Activated naive CD4-positive, alpha-beta T cell treated with anti-CD3 and anti-CD28 coated beads, Interleukin-2, amount 10 ng/mL, durations not matched to agents 7 days and 5 days (primary cell): ENCODE data around the gene KIF5A.
A peak's percentile ranks its signal among the peaks of the same experiment; 100 is the strongest.
"Not testable (repeated sequence)": the region's sequence is repeated elsewhere in the genome, so short reads cannot be mapped to it uniquely, and the experiment has no call there.

Experiments used
- CTCF ChIA-PET: fragments of 350-600 bp; sonication (Branson Sonifier 250); formaldehyde crosslinking; loops from one replicate; lab custom pipeline; 2021; ENCODE audit warnings: antibody characterized with exemption; lab: Charles Lee
- DNase-seq: peaks from one replicate; pipeline ENCODE4 v3.0.0-alpha.2; 2020
- H3K27ac Mint-ChIP-seq: one replicate; pipeline ENCODE4 v1.8.0; 2021; ENCODE audit warnings: mild to moderate bottlenecking, moderate library complexity, mixed read lengths
- H3K27me3 Mint-ChIP-seq: one replicate; pipeline ENCODE4 v1.8.0; 2021; ENCODE audit warnings: mild to moderate bottlenecking, mixed read lengths
- H3K36me3 Mint-ChIP-seq: one replicate; pipeline ENCODE4 v1.8.0; 2021; ENCODE audit warnings: mixed read lengths
- H3K4me1 Mint-ChIP-seq: one replicate; pipeline ENCODE4 v1.8.0; 2021; ENCODE audit warnings: mixed read lengths
- H3K4me3 Mint-ChIP-seq: one replicate; pipeline ENCODE4 v1.8.0; 2021; ENCODE audit warnings: mild to moderate bottlenecking, moderate library complexity, mixed read lengths
- H3K9me3 Mint-ChIP-seq: one replicate; pipeline ENCODE4 v1.8.0; 2021; ENCODE audit warnings: mixed read lengths

KIF5A gene

DNA sequence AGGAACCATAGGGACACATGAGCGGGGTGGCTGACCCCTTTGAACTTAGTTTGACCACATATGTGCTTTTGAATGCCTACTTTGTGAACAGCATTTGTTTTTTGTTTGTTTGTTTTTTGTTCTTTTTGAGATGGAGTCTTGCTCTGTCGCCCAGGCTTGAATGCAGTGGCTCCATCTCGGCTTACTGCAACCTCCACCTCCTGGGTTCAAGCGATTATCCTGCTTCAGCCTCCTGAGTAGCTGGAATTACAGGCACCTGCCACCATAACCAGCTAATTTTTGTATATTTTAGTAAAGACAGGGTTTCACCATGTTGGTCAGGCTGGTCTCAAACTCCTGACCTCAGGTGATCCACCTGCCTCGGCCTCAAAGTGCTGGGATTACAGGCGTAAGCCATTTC, 68.6 kb downstream of the KIF5A start:
- H3K4me1 Mint-ChIP-seq, result peaks cover 30% of the 10 kb centered on the region
- H3K4me3 Mint-ChIP-seq, H3K9me3 Mint-ChIP-seq, CTCF ChIA-PET, DNase-seq, H3K27ac Mint-ChIP-seq, H3K36me3 Mint-ChIP-seq: not testable (repeated sequence)
- H3K27me3 Mint-ChIP-seq, result peaks cover 100% of the 10 kb centered on the region

DNA sequence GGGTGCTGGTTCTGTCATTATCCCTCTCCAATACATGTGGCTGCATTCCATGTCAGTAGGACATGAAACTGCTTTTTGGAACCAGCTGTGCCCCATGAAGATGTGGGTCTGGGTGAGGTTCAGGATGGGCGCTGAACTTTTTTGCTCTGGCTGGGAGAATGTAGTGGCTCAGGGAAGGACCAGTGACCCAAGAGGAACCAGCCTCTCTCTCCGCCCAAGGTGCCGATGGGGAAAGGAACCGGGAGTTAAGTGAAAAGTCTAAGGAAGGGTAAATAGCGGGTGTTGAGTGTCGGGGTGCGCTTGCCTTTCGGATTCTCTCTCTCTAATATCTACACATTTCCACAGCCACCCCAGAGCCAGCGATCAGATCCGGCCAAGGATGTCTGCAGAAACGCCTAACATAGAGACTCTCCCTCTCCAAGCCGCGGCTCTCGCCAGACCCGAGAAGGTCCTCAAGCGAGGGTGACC, 69.2 kb downstream of the KIF5A start:
- no peak overlapping the region for H3K27ac Mint-ChIP-seq
- peaks cover 30% of the 10 kb centered on the region for H3K4me1 Mint-ChIP-seq
- no peaks in the 10 kb centered on the region for H3K9me3 Mint-ChIP-seq
- H3K4me3 Mint-ChIP-seq, result no peak overlapping the region
- H3K27me3 Mint-ChIP-seq, result peaks cover 100% of the 10 kb centered on the region
- DNase-seq, result no peak
- H3K36me3 Mint-ChIP-seq, result no peaks in the 10 kb centered on the region
- CTCF ChIA-PET, result interaction anchor here (0.5 to 7.3 kb wide), 2 partner anchors 36 to 310 kb away, joined by 3 to 143 read pairs; no protein-coding TSS in a partner anchor

DNA sequence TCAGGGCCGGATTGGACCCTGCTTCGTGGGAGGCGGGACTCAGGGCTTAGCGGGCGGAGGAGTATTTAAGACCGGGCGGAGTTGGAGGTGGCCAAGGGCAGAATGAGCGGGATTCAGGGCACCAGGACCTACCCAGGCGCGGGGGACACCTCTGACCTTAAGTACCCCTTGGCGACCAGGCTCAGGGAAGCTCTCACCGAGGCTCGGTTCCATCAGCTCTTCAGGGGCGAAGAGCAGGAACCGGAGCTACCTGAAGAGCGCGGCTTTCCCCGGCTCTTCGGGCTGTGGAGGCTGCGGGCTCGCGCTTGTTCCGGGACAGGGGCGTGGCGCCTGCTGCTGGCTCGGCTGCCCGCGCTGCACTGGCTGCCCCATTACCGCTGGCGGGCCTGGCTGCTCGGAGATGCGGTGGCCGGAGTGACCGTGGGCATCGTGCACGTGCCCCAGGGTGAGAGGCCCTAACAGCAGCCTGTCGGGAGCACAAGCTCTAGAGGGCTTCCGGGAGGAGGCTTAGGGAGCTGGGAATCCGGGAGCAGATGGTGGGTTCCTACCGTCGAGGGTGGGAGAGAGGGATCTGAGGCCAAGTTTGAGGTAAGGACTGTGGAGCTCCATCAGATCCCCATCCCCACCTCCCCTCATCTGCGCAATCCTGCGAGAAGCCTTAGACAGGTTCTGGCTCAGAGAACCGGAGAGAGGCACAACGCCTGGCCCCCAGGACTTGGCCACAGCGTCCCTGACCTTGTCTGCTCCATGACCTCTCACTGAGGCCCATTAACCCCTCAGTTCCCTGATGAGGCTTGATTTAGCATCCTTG, 69.8 kb downstream of the KIF5A start:
- peak; percentile 42 for DNase-seq
- Mint-ChIP-seq H3K9me3 (no peaks in the 10 kb centered on the region), H3K4me3 (no peak overlapping the region), H3K36me3 (no peaks in the 10 kb centered on the region), H3K27me3 (peaks cover 100% of the 10 kb centered on the region), H3K27ac (no peak overlapping the region), H3K4me1 (peaks cover 30% of the 10 kb centered on the region)
- CTCF ChIA-PET, result interaction anchor here (0.5 to 7.3 kb wide), 7 partner anchors 12 to 311 kb away, joined by 3 to 143 read pairs (median 6); partner anchors contain the start of gene PIP4K2C

DNA sequence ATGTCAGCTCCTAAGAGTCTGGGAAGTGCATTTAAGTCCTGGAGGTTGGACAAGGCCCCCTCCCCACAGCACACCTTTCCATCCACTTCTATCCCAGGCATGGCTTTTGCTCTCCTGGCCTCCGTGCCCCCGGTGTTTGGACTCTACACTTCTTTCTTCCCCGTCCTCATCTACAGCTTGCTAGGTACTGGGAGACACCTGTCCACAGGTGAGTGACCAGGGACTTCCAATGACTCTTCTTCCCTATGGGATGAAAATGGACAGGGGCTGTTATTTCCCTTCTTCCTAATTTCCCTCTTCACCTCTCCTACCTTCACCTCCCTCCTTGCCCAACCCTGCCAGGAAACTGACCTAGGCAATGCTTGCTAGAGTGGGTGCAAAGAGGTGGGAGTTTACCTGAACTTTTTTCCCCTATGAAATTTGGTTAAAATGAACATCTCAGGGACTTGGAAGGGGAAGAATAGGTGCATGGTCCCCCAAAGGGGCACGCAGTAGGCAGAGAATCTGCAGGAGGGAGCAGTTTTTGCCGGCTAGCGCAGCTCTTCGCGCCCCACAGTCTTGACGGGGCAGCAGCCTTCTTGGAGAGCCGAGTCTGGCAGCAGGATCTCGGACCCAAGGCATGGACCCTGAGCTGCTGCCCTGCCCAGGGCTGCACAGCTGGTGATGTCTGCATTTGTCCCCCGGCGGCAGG, 70.5 kb downstream of the KIF5A start:
- Mint-ChIP-seq H3K4me3 (peak overlapping the region; percentile 59), H3K27me3 (peaks cover 100% of the 10 kb centered on the region), H3K27ac (no peak overlapping the region), H3K9me3 (no peaks in the 10 kb centered on the region), H3K4me1 (peaks cover 30% of the 10 kb centered on the region), H3K36me3 (no peaks in the 10 kb centered on the region)
- CTCF ChIA-PET, result interaction anchor here (0.7 to 7.3 kb wide), 13 partner anchors 10 to 162 kb away, joined by 3 to 143 read pairs (median 5); partner anchors contain the start of genes ARHGEF25, B4GALNT1, GLI1 and PIP4K2C
- peak; percentile 16 for DNase-seq

DNA sequence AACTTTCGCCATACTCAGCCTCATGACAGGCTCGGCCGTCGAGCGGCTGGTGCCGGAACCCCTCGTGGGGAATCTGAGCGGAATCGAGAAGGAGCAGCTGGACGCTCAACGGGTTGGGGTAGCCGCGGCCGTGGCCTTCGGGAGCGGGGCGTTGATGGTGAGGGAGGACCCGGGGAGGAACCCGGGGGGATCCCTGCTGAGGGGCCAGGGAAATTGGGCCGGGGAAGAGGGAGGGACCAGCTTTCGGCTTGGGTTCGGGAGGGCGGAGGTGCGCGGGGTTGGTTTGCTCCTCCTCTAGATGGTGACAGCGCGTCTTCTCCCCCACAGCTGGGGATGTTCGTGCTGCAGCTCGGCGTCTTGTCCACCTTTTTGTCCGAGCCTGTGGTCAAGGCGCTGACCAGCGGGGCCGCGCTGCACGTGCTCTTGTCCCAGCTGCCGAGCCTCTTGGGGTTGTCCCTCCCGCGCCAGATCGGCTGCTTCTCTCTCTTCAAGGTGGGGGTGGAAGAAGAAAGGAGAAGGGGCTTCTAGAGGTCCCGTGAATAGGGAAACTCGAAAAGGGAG, 71.2 kb downstream of the KIF5A start:
- Mint-ChIP-seq H3K27ac (peak overlapping the region; percentile 50), H3K27me3 (peaks cover 100% of the 10 kb centered on the region), H3K9me3 (no peaks in the 10 kb centered on the region), H3K4me1 (peaks cover 30% of the 10 kb centered on the region), H3K4me3 (peak overlapping the region; percentile 59), H3K36me3 (no peaks in the 10 kb centered on the region)
- peak; percentile 41 for DNase-seq
- CTCF ChIA-PET, result interaction anchor here (0.7 to 7.3 kb wide), 13 partner anchors 10 to 162 kb away, joined by 3 to 143 read pairs (median 5); partner anchors contain the start of genes ARHGEF25, B4GALNT1, GLI1 and PIP4K2C

DNA sequence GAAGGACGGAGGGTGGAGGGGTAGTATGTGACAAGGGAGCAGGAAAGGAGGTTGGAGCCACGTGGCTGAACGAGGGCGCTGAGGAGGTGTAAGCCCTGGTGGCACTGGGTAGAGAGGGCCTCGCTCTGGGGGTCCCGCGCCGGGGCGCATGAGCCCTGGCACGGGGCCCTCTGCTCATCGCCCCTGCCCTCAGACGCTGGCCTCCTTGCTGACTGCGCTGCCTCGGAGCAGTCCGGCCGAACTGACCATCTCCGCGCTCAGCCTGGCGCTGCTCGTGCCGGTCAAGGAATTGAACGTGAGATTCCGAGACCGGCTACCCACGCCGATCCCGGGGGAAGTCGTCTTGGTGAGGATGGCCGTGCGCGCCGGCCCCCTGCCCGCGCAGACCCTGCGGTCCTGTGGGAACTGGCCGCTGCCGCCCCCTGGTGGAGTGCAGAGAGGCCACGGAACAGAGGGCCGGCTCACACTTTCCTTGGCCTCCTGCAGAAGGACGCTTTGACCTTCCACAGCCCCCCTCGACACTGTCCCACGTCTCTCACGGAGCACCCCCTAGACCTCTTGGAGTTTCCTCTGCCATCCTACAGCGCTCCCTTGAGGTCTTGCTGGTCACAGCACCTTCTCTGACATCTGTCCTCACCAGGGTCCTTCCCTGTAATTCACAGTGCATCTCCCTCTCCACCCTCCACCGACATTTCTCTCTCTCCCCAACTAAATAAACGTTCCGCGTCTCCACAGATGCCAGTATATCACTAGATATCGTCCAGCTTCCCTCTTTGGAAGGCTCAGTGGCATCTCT, 71.9 kb downstream of the KIF5A start:
- no peaks in the 10 kb centered on the region for H3K9me3 Mint-ChIP-seq
- peak; percentile 73 for DNase-seq
- H3K4me1 Mint-ChIP-seq, result peaks cover 30% of the 10 kb centered on the region
- H3K27me3 Mint-ChIP-seq, result peaks cover 100% of the 10 kb centered on the region
- peak overlapping the region; percentile 59 for H3K4me3 Mint-ChIP-seq
- H3K36me3 Mint-ChIP-seq, result no peaks in the 10 kb centered on the region
- peak overlapping the region; percentile 50 for H3K27ac Mint-ChIP-seq
- CTCF ChIA-PET, result interaction anchor here (0.7 to 7.3 kb wide), 17 partner anchors 9 to 166 kb away, joined by 3 to 143 read pairs (median 5); partner anchors contain the start of genes ARHGEF25, GLI1, INHBE and PIP4K2C

DNA sequence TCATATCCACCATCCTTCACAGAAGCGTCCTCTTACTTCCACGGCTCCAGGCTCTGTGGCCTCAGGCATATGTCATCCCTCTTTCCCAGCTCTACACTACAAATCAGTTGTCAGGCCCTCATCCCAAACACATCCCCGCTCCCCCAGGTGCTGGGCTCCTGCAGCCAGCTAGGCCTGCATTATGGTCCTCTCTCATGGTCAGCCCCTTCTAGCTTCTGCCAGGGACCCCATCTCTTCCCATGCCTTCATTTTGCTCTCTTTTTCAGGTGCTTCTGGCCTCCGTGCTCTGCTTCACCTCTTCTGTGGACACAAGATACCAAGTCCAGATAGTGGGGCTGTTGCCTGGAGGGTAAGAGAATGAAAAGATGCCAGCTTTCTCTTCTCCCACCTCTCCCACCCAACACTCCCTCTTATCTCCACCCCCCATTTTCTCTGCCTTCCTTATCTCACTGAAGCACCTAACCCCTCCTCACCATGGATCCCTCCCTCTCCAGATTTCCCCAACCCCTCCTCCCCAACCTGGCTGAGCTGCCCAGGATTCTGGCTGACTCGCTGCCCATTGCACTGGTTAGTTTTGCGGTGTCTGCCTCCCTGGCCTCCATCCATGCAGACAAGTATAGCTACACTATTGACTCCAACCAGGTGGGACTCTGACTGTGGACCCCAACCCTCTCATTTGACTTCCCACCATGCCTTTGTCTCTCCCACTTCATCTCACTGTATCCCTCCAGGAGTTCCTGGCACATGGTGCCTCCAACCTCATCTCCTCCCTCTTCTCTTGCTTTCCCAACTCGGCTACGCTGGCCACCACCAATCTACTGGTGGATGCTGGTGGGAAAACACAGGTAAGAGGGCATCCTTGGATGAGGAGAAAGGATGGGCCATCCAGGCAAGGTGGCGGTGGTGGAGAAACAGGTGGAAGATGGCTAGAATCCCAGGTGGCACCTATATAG, 72.7 kb downstream of the KIF5A start:
- H3K27ac Mint-ChIP-seq, result no peak overlapping the region
- CTCF ChIA-PET, result interaction anchor here (0.7 to 7.3 kb wide), 8 partner anchors 8 to 167 kb away, joined by 3 to 143 read pairs (median 5); partner anchors contain the start of genes GLI1 and INHBE
- H3K4me3 Mint-ChIP-seq, result peak overlapping the region; percentile 59

DNA sequence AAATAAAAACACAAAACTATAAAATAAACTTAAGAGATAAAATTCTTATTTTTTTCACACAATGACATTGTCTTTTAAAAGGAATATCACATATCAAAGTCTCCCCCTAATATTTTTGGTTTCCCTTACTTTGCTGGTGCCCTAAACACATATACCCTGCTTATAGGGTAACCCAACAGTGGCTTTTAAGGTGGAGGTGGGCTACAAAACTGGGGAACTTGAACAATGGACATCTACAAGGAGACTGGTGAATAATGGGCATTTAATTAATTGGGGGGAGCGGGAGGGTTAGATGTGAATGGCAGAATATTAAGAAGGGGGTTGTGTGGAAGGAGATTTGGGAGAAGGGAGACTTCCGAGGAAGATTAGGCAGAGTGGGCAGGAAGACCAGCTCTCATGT, 73.5 kb downstream of the KIF5A start:
- Mint-ChIP-seq H3K4me3 (no peak overlapping the region), H3K9me3 (no peaks in the 10 kb centered on the region), H3K36me3 (no peaks in the 10 kb centered on the region), H3K27ac (no peak overlapping the region), H3K27me3 (peaks cover 100% of the 10 kb centered on the region), H3K4me1 (peaks cover 38% of the 10 kb centered on the region)
- DNase-seq, result no peak
- CTCF ChIA-PET, result interaction anchor here (1.5 to 7.3 kb wide), 2 partner anchors 16 to 41 kb away, joined by 5 to 143 read pairs; no protein-coding TSS in a partner anchor

More for the DNA sequence above, 72.7 kb downstream of the KIF5A start:
- peak; percentile 17 for DNase-seq
- Mint-ChIP-seq H3K9me3 (no peaks in the 10 kb centered on the region), H3K27me3 (peaks cover 100% of the 10 kb centered on the region), H3K36me3 (no peaks in the 10 kb centered on the region), H3K4me1 (peaks cover 33% of the 10 kb centered on the region)

DNA sequence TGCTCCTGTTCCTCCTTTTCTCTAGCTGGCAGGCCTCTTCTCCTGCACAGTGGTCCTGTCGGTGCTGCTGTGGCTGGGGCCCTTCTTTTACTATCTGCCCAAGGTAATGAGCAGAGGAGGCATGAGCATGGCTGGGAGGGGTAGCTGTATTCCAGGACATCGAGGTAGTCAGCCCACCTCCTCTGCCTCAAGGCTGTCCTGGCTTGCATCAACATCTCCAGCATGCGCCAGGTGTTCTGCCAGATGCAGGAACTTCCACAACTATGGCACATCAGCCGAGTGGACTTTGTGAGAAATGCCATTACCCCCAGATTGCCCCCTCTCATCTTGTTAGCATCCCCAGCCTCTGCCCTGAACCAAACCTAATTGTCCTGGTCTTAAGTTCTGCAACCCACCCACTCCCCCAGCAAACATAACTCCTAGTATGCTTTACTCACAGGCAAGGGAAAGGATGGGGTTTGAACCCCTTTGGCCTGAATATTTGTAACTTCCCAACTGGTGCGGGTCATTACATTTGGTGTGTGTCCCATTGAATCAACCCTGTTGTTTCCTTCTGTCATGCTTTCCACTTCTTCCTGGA, 74.1 kb downstream of the KIF5A start:
- peaks cover 100% of the 10 kb centered on the region for H3K27me3 Mint-ChIP-seq
- DNase-seq, result peak; percentile 10
- H3K27ac Mint-ChIP-seq, result no peak overlapping the region
- CTCF ChIA-PET, result interaction anchor here (0.7 to 7.3 kb wide), 3 partner anchors 41 to 171 kb away, joined by 3 to 143 read pairs (median 3); no protein-coding TSS in a partner anchor
- H3K36me3 Mint-ChIP-seq, result no peaks in the 10 kb centered on the region
- H3K4me3 Mint-ChIP-seq, result no peak overlapping the region
- peaks cover 38% of the 10 kb centered on the region for H3K4me1 Mint-ChIP-seq
- H3K9me3 Mint-ChIP-seq, result no peaks in the 10 kb centered on the region

DNA sequence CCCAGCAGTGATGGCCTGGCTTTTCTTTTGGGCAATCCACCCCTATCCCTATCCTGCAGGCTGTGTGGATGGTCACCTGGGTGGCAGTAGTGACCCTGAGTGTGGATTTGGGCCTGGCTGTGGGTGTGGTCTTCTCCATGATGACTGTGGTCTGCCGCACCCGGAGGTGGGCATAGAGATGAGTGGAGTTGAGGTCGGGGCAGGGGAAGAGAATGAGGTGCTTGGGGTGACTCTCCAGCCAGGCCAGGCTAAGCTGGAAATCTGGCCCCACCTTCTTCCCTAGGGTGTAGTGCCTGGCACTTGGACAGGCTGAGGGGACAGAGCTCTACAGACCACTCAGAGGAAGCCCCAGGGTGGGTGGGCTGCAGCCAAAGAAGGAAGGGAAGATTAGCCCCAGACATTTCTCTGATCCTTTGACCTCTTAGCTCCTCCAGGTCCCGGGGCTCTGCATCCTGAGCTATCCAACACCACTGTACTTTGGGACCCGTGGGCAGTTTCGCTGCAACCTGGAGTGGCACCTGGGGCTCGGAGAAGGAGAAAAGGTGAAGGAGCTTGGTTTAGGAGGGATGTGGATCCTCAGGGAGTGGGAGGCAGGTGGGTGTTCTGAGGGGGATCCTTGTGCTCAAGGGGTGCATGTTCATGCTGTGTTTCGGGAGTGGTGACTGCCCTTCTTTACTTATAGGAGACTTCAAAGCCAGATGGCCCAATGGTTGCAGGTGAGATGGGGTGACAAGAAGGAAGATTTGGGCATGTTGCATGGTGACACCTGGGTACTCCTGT, 74.8 kb downstream of the KIF5A start:
- Mint-ChIP-seq H3K36me3 (no peaks in the 10 kb centered on the region), H3K27ac (no peak overlapping the region), H3K4me3 (no peak overlapping the region), H3K27me3 (peaks cover 100% of the 10 kb centered on the region), H3K9me3 (no peaks in the 10 kb centered on the region), H3K4me1 (peaks cover 34% of the 10 kb centered on the region)
- CTCF ChIA-PET, result interaction anchor here (0.7 to 7.3 kb wide), 3 partner anchors 42 to 171 kb away, joined by 3 to 143 read pairs (median 3); no protein-coding TSS in a partner anchor
- peak; percentile 16 for DNase-seq

DNA sequence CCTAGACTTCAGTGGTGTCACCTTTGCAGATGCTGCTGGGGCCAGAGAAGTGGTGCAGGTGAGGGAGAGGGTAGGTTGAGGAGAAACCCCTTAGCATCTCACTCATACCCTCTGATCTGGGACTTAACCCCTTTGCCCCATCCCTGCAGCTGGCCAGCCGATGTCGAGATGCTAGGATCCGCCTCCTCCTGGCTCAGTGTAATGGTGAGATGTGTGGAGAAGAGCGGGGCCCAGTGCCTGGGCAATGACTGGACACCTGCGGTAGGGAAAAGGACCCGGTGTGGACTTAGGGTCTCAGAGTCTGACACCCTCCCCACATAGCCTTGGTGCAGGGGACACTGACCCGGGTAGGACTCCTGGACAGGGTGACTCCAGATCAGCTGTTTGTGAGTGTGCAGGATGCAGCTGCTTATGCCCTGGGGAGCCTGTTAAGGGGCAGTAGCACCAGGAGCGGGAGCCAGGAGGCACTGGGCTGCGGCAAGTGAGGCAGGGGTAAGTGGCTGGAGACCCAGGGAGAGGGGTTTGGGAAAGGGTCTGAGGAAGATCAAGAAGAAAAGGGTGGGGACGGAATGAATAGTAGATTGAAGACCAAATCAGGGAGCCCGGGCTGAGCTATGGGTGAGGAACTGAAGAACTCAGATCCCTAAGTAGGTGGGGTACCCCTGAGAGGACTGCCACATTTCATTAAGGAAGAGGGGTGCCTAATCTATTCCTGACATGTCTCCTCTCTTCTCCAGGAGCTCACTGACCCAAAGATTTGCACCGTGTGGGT, 75.6 kb downstream of the KIF5A start:
- Mint-ChIP-seq H3K27ac (no peak overlapping the region), H3K27me3 (peaks cover 100% of the 10 kb centered on the region), H3K4me3 (no peak overlapping the region), H3K9me3 (no peaks in the 10 kb centered on the region), H3K4me1 (peaks cover 28% of the 10 kb centered on the region), H3K36me3 (no peaks in the 10 kb centered on the region)
- peak; percentile 14 for DNase-seq
- CTCF ChIA-PET, result interaction anchor here (7.3 kb wide), 1 partner anchor 43 kb away, joined by 143 read pairs; no protein-coding TSS in a partner anchor
